ENCODE data around the gene MLANA.
"Not testable (repeated sequence)": the region's sequence is repeated elsewhere in the genome, so short reads cannot be mapped to it uniquely, and the experiment has no call there.

Gene MLANA

GRCh38 chr9:5870020-5870339, 20.7 kb upstream of the MLANA start:
- no peak for DNase-seq

GRCh38 chr9:5870691-5871090, 20.0 kb upstream of the MLANA start:
- DNase-seq = peak; percentile 76

- no peak for DNase-seq
These were observed 18.9 kb upstream of the MLANA start for GRCh38 chr9:5871785-5872184.

- DNase-seq = no peak
These were observed 18.2 kb upstream of the MLANA start for GRCh38 chr9:5872511-5872910.

GRCh38 chr9:5873439-5873838, 17.2 kb upstream of the MLANA start:
- DNase-seq = no peak

GRCh38 chr9:5874048-5874447, 16.6 kb upstream of the MLANA start:
- no peak for DNase-seq

GRCh38 chr9:5876026-5876425, 14.7 kb upstream of the MLANA start:
- DNase-seq = no peak

- DNase-seq = no peak
These were observed 14.0 kb upstream of the MLANA start for GRCh38 chr9:5876711-5877110.

GRCh38 chr9:5879419-5880181, 11.1 kb upstream of the MLANA start:
- DNase-seq = peak; percentile 16

GRCh38 chr9:5882244-5883012, 8.3 kb upstream of the MLANA start:
- not testable (repeated sequence) for DNase-seq

GRCh38 chr9:5884191-5884590, 6.5 kb upstream of the MLANA start:
- DNase-seq = no peak

- peak; percentile 79 for DNase-seq
These were observed 4.4 kb upstream of the MLANA start for GRCh38 chr9:5886114-5886939.

GRCh38 chr9:5892456-5893133, 1.9 kb downstream of the MLANA start:
- DNase-seq = peak; percentile 54

GRCh38 chr9:5893134-5893505, 2.4 kb downstream of the MLANA start:
- no peak for DNase-seq

- peak; percentile 51 for DNase-seq
These were observed 3.0 kb downstream of the MLANA start for GRCh38 chr9:5893591-5894236.

- DNase-seq = no peak
These were observed 3.7 kb downstream of the MLANA start for GRCh38 chr9:5894237-5894959.

- DNase-seq = no peak
These were observed 5.1 kb downstream of the MLANA start for GRCh38 chr9:5895782-5896181.

- no peak for DNase-seq
These were observed 6.2 kb downstream of the MLANA start for GRCh38 chr9:5896863-5897262.

- DNase-seq = no peak
These were observed 7.2 kb downstream of the MLANA start for GRCh38 chr9:5897851-5898250.

- peak; percentile 28 for DNase-seq
These were observed 8.6 kb downstream of the MLANA start for GRCh38 chr9:5899292-5899691.

- no peak for DNase-seq
These were observed 9.9 kb downstream of the MLANA start for GRCh38 chr9:5900622-5901021.

- no peak for DNase-seq
These were observed 11.7 kb downstream of the MLANA start for GRCh38 chr9:5902377-5902776.

Measured in NCI-H69 (cell line).